Measurements from ENCODE around the gene CDH11. TPM values are rescaled to one million over a fixed set of nuclear protein-coding genes. Genes with fewer than 3 reads are reported as not detected.

CDH11 gene
- total and polyA plus RNA-seq, 9 of the 15 experiments (the other 6 are each of a cell fraction or from before 2014, with no cell fraction given) = 0.18 TPM; not detected in 8

DNA sequence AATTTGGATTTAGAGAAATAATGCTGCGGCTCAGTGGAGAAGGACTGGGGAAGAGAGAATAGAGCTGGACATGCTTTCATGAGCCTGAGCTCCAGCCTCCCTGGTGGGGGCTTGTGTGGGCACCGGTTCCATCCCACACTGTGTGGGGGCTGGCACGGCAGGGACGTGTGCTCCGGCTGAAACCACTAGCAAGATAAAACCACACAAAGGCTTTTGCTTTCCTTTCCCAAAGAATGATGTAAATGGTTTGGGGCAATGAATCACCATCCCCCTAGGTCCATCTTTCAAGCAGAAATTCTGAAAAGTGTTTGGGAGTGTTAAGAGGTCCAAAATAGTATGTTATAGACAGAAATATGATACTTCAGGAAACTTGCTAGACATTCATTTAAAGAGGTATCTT is 77.0 kb downstream of the CDH11 start:
- H3K9me3 ChIP-seq (replicated peaks; ENCODE audit: control insufficient read depth, insufficient read depth, low read depth, low read length) = no peaks in the 10 kb centered on the region
- no peaks in the 10 kb centered on the region for H4K20me1 ChIP-seq (replicated peaks; ENCODE audit: control insufficient read depth, insufficient read depth, low read length)
- H3K27me3 ChIP-seq (ENCODE audit: control insufficient read depth in 2 of 2, insufficient read depth in 2 of 2, low read length in 2 of 2) = no peaks in the 10 kb centered on the region
- 0% methylated on average over 5 of the region's 5 CpGs for WGBS (ENCODE audit: insufficient coverage, low coverage, missing lambda C conversion rate)
- H3K9me1 ChIP-seq (ENCODE audit: control insufficient read depth, insufficient read depth, low read length) = no peaks in the 10 kb centered on the region
- no peak overlapping the region for H3K4me3 ChIP-seq
- H3K79me2 ChIP-seq (ENCODE audit: control insufficient read depth, insufficient read depth, low read length) = no peaks in the 10 kb centered on the region
- ChIA-PET CTCF (ENCODE audit: low intra/inter-chr PET ratio) (no interaction called here), POLR2A (no interaction called here)
- no peak overlapping the region for H2AFZ ChIP-seq (ENCODE audit: low read depth, low read length)
- no TSS peak for BruUV-seq (replicated peaks)
- no peak for FAIRE-seq
- no peaks in the 10 kb centered on the region for H3K4me1 ChIP-seq (replicated peaks in 1 of 2; ENCODE audit: control insufficient read depth in 2 of 2, insufficient read depth in 2 of 2, low read length in 2 of 2)
- H3K27ac ChIP-seq (ENCODE audit: extremely low read depth, low read depth, low read length) = no peak overlapping the region
- no peaks in the 10 kb centered on the region for H3K36me3 ChIP-seq (ENCODE audit: control insufficient read depth, insufficient read depth, low read length)
- no peak overlapping the region for H3K4me2 ChIP-seq (ENCODE audit: insufficient read depth, low read length)
- in situ Hi-C loops (cut with MboI) = no loop called here
- intact Hi-C loops (cut with micrococcal nuclease) = no loop called here
- no peak overlapping the region for H3K9ac ChIP-seq (ENCODE audit: insufficient read depth in 1 of 2, low read depth in 2 of 2, low read length in 2 of 2)
- no peak for ATAC-seq
- DNase-seq (ENCODE audit: extremely low read depth in 1 of 4, low spot score in 3 of 4) = no peak
- TF ChIP-seq, protein P1, sequence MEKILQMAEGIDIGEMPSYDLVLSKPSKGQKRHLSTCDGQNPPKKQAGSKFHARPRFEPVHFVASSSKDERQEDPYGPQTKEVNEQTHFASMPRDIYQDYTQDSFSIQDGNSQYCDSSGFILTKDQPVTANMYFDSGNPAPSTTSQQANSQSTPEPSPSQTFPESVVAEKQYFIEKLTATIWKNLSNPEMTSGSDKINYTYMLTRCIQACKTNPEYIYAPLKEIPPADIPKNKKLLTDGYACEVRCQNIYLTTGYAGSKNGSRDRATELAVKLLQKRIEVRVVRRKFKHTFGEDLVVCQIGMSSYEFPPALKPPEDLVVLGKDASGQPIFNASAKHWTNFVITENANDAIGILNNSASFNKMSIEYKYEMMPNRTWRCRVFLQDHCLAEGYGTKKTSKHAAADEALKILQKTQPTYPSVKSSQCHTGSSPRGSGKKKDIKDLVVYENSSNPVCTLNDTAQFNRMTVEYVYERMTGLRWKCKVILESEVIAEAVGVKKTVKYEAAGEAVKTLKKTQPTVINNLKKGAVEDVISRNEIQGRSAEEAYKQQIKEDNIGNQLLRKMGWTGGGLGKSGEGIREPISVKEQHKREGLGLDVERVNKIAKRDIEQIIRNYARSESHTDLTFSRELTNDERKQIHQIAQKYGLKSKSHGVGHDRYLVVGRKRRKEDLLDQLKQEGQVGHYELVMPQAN (IDR thresholded peaks at IDR 0.05; ENCODE audit: borderline replicate concordance) = no peak
- no peak for TF ChIP-seq FOXA3 (CRISPR knock-in tag; conservative IDR thresholded peaks at IDR 0.05 in 1 of 2, IDR thresholded peaks at IDR 0.05 in 1 of 2)
- no peak for TF ChIP-seq MCM5 (IDR thresholded peaks at IDR 0.05; ENCODE audit: low read depth)
- TF ChIP-seq LARP7 (IDR thresholded peaks at IDR 0.05) = no peak
- TF ChIP-seq, protein P2, sequence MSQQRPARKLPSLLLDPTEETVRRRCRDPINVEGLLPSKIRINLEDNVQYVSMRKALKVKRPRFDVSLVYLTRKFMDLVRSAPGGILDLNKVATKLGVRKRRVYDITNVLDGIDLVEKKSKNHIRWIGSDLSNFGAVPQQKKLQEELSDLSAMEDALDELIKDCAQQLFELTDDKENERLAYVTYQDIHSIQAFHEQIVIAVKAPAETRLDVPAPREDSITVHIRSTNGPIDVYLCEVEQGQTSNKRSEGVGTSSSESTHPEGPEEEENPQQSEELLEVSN (IDR thresholded peaks at IDR 0.05; ENCODE audit: borderline replicate concordance in 1 of 2, extremely low read depth in 1 of 2, insufficient read depth in 1 of 2, insufficient read length in 1 of 2, low read depth in 1 of 2, low read length in 1 of 2, poor library complexity in 1 of 2, severe bottlenecking in 1 of 2) = no peak
- no peak for TF ChIP-seq PYGO2 (tag; IDR thresholded peaks at IDR 0.05)
- TF ChIP-seq MECOM (CRISPR knock-in tag; IDR thresholded peaks at IDR 0.05) = no peak
- TF ChIP-seq SIN3B (IDR thresholded peaks at IDR 0.05; ENCODE audit: low read depth) = no peak
- TF ChIP-seq, protein P3, sequence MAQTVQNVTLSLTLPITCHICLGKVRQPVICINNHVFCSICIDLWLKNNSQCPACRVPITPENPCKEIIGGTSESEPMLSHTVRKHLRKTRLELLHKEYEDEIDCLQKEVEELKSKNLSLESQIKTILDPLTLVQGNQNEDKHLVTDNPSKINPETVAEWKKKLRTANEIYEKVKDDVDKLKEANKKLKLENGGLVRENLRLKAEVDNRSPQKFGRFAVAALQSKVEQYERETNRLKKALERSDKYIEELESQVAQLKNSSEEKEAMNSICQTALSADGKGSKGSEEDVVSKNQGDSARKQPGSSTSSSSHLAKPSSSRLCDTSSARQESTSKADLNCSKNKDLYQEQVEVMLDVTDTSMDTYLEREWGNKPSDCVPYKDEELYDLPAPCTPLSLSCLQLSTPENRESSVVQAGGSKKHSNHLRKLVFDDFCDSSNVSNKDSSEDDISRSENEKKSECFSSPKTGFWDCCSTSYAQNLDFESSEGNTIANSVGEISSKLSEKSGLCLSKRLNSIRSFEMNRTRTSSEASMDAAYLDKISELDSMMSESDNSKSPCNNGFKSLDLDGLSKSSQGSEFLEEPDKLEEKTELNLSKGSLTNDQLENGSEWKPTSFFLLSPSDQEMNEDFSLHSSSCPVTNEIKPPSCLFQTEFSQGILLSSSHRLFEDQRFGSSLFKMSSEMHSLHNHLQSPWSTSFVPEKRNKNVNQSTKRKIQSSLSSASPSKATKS (CRISPR knock-in tag; IDR thresholded peaks at IDR 0.05) = no peak
- TF ChIP-seq, protein P4, sequence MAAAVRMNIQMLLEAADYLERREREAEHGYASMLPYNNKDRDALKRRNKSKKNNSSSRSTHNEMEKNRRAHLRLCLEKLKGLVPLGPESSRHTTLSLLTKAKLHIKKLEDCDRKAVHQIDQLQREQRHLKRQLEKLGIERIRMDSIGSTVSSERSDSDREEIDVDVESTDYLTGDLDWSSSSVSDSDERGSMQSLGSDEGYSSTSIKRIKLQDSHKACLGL (CRISPR knock-in tag; IDR thresholded peaks at IDR 0.05; ENCODE audit: borderline replicate concordance, poor library complexity, severe bottlenecking) = no peak
- TF ChIP-seq, protein P5, sequence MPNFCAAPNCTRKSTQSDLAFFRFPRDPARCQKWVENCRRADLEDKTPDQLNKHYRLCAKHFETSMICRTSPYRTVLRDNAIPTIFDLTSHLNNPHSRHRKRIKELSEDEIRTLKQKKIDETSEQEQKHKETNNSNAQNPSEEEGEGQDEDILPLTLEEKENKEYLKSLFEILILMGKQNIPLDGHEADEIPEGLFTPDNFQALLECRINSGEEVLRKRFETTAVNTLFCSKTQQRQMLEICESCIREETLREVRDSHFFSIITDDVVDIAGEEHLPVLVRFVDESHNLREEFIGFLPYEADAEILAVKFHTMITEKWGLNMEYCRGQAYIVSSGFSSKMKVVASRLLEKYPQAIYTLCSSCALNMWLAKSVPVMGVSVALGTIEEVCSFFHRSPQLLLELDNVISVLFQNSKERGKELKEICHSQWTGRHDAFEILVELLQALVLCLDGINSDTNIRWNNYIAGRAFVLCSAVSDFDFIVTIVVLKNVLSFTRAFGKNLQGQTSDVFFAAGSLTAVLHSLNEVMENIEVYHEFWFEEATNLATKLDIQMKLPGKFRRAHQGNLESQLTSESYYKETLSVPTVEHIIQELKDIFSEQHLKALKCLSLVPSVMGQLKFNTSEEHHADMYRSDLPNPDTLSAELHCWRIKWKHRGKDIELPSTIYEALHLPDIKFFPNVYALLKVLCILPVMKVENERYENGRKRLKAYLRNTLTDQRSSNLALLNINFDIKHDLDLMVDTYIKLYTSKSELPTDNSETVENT (CRISPR knock-in tag; IDR thresholded peaks at IDR 0.05) = no peak
- TF ChIP-seq RBM39 (optimal IDR thresholded peaks at IDR 0.05; ENCODE audit: low read depth, low read length) = no peak

Measured in K562 (cell line).